Tibial artery (tissue), 4 donors: ENCODE data around the gene CCDC13.
A peak's percentile ranks its signal among the peaks of the same experiment; 100 is the strongest.

ENCODE experiments used
- DNase-seq, 2 donors: peaks; one replicate each; pipeline ENCODE4 v3.0.0-alpha.2; 2019
- H3K27ac ChIP-seq, 2 donors: fragments of 200-600 bp; sonication (generic) in 1 of 2; 1 replicate in 1 of 2; 2 replicates in 1 of 2; pipeline ENCODE4 v1.5.1; 2018 to 2019; ENCODE audit warnings: mild to moderate bottlenecking in 1 of 2
- H3K27me3 ChIP-seq, 2 donors: fragments of 200-600 bp; sonication (generic) in 1 of 2; one replicate each; pipeline versions ENCODE4 v1.5.1 to v1.6.0; 2016 to 2019
- H3K36me3 ChIP-seq, 3 donors: fragments of 200-600 bp; sonication (generic) in 2 of 3; one replicate each; pipeline ENCODE4 v1.5.1; 2016 to 2019; ENCODE audit warnings: mild to moderate bottlenecking in 2 of 3
- H3K4me1 ChIP-seq, 4 donors: fragments of 200-600 bp; sonication (generic) in 2 of 4; 1 replicate in 3 of 4; 2 replicates in 1 of 4; pipeline ENCODE4 v1.5.1; 2016 to 2019
- H3K4me3 ChIP-seq, 2 donors: fragments of 200-600 bp; sonication (generic) in 1 of 2; 1 replicate in 1 of 2; 2 replicates in 1 of 2; pipeline ENCODE4 v1.5.1; 2018 to 2019; ENCODE audit warnings: mild to moderate bottlenecking in 2 of 2
- H3K9me3 ChIP-seq, 3 donors: fragments of 200-600 bp; sonication (generic) in 1 of 3; one replicate each; pipeline ENCODE4 v1.5.1; 2016 to 2019
- CTCF ChIP-seq, 2 experiments: fragments of 200-600 bp in 1 of 2; fragments of 450-650 bp in 1 of 2; IDR thresholded peaks; one replicate each; pipeline ENCODE4 v1.5.1; 2017 to 2019; ENCODE audit warnings: antibody characterized with exemption in 2 of 2, mild to moderate bottlenecking in 1 of 2, moderate library complexity in 1 of 2
- intact Hi-C: fragments of 100-400 bp; cut with DNase I; formaldehyde crosslinking; loops from one replicate; pipeline ENCODE4 v1.15.0; 2023; ENCODE audit warnings: low total_unique reads

Gene CCDC13

GRCh38 chr3:42732196-42732828 is 40.7 kb downstream of the CCDC13 start:
- H3K27ac ChIP-seq: no peak overlapping the region
- peak; percentile 15 to 55 for DNase-seq
- H3K36me3 ChIP-seq: no peaks in the 10 kb centered on the region
- intact Hi-C loops: no loop called here
- peaks cover 0 to 15% (median 13%) of the 10 kb centered on the region in 4 donors for H3K4me1 ChIP-seq
- H3K9me3 ChIP-seq: no peaks in the 10 kb centered on the region
- TF ChIP-seq CTCF (IDR thresholded peaks at IDR 0.05): no peak
- H3K27me3 ChIP-seq: no peaks in the 10 kb centered on the region
- H3K4me3 ChIP-seq: no peak overlapping the region

GRCh38 chr3:42731476-42732195 is 41.4 kb downstream of the CCDC13 start:
- TF ChIP-seq CTCF (IDR thresholded peaks at IDR 0.05): no peak
- no peak overlapping the region for H3K4me3 ChIP-seq
- H3K9me3 ChIP-seq: no peaks in the 10 kb centered on the region
- no peaks in the 10 kb centered on the region for H3K36me3 ChIP-seq
- H3K27me3 ChIP-seq: no peaks in the 10 kb centered on the region
- intact Hi-C loops: no loop called here
- H3K27ac ChIP-seq: no peak overlapping the region
- DNase-seq: peak in 1 of 2 donors; percentile 48
- H3K4me1 ChIP-seq: peaks cover 0 to 15% (median 13%) of the 10 kb centered on the region in 4 donors

GRCh38 chr3:42730706-42731420 is 42.2 kb downstream of the CCDC13 start:
- Histone ChIP-seq H3K36me3 (no peaks in the 10 kb centered on the region), H3K4me3 (no peak overlapping the region), H3K9me3 (no peaks in the 10 kb centered on the region), H3K27me3 (no peaks in the 10 kb centered on the region), H3K4me1 (peaks cover 0 to 15% (median 13%) of the 10 kb centered on the region in 4 donors), H3K27ac (peak overlapping the region in 1 of 2 donors; percentile 64)
- no peak for TF ChIP-seq CTCF (IDR thresholded peaks at IDR 0.05)
- intact Hi-C loops: no loop called here
- peak in 1 of 2 donors; percentile 44 for DNase-seq

- H3K4me3 ChIP-seq: no peak overlapping the region
- H3K27ac ChIP-seq: peak overlapping the region; percentile 14 to 64
- no peak for TF ChIP-seq CTCF (IDR thresholded peaks at IDR 0.05)
- DNase-seq: peak in 1 of 2 donors; percentile 59
- H3K4me1 ChIP-seq: peaks cover 0 to 15% (median 13%) of the 10 kb centered on the region in 4 donors
- H3K27me3 ChIP-seq: no peaks in the 10 kb centered on the region
- intact Hi-C loops: no loop called here
- H3K36me3 ChIP-seq: no peaks in the 10 kb centered on the region
- no peaks in the 10 kb centered on the region for H3K9me3 ChIP-seq
These were observed 42.8 kb downstream of the CCDC13 start for GRCh38 chr3:42730294-42730693.

GRCh38 chr3:42729404-42730145 is 43.5 kb downstream of the CCDC13 start:
- peak; percentile 59 to 77 for DNase-seq

More at GRCh38 chr3:42729404-42730145, 43.5 kb downstream of the CCDC13 start:
- no peaks in the 10 kb centered on the region for H3K9me3 ChIP-seq
- no peaks in the 10 kb centered on the region for H3K27me3 ChIP-seq
- H3K36me3 ChIP-seq: no peaks in the 10 kb centered on the region
- no peak overlapping the region for H3K4me3 ChIP-seq
- H3K27ac ChIP-seq: peak overlapping the region; percentile 14 to 64
- TF ChIP-seq CTCF (IDR thresholded peaks at IDR 0.05): no peak
- peaks cover 0 to 15% (median 13%) of the 10 kb centered on the region in 4 donors for H3K4me1 ChIP-seq
- intact Hi-C loops: no loop called here
